H9 (cell line): Measurements from ENCODE around the gene STRIP1. TPM values are rescaled to one million over a fixed set of nuclear protein-coding genes. Genes with fewer than 3 reads are reported as not detected.
A peak's percentile ranks its signal among the peaks of the same experiment; 100 is the strongest.

Source experiments
- DNase-seq: peaks from one replicate; pipeline ENCODE4 v3.0.0-alpha.2; 2017
- H2AFZ ChIP-seq: one replicate; pipeline ENCODE4 v1.6.1; 2013; ENCODE audit warnings: mild to moderate bottlenecking, low read length, control low read depth, moderate library complexity
- H2AK5ac ChIP-seq: 2 replicates; pipeline ENCODE4 v1.6.1; 2013; ENCODE audit warnings: low read length, control low read depth, mixed read lengths; ENCODE audit not compliant: insufficient read length
- H2BK120ac ChIP-seq: one replicate; pipeline ENCODE4 v1.6.1; 2013; ENCODE audit warnings: low read depth, mild to moderate bottlenecking, low read length, control low read depth, inconsistent platforms; ENCODE audit not compliant: poor library complexity, severe bottlenecking
- H2BK12ac ChIP-seq: 2 replicates; pipeline ENCODE4 v1.6.1; 2013; ENCODE audit warnings: low read length, control low read depth, mixed read lengths, low read depth; ENCODE audit not compliant: insufficient read length
- H2BK15ac ChIP-seq: 2 replicates; pipeline ENCODE4 v1.6.1; 2013; ENCODE audit warnings: low read depth, low read length, control low read depth
- H2BK20ac ChIP-seq: one replicate; pipeline ENCODE4 v1.6.1; 2013; ENCODE audit warnings: low read depth, mild to moderate bottlenecking, low read length, control low read depth, inconsistent platforms; ENCODE audit not compliant: poor library complexity, severe bottlenecking
- H2BK5ac ChIP-seq: 2 replicates; pipeline ENCODE4 v1.6.1; 2013; ENCODE audit warnings: low read length, control low read depth, mixed read lengths; ENCODE audit not compliant: insufficient read length
- H3K14ac ChIP-seq: 2 replicates; pipeline ENCODE4 v1.6.1; 2013; ENCODE audit warnings: low read length, control low read depth; ENCODE audit not compliant: insufficient read depth
- H3K18ac ChIP-seq: 2 replicates; pipeline ENCODE4 v1.6.1; 2013; ENCODE audit warnings: low read depth, mild to moderate bottlenecking, mixed read lengths, low read length, control low read depth; ENCODE audit not compliant: insufficient read length
- H3K23ac ChIP-seq: 2 replicates; pipeline ENCODE4 v1.6.1; 2013; ENCODE audit warnings: low read length, control low read depth, mixed read lengths, low read depth; ENCODE audit not compliant: insufficient read length
- H3K23me2 ChIP-seq: 2 replicates; pipeline ENCODE4 v1.6.1; 2013; ENCODE audit warnings: low read depth, mild to moderate bottlenecking, mixed read lengths, low read length, control low read depth; ENCODE audit not compliant: insufficient read length, poor library complexity, severe bottlenecking
- H3K27ac ChIP-seq: 2 replicates; pipeline ENCODE4 v1.5.1; 2013; ENCODE audit warnings: low read length, control low read depth, mixed read lengths, low read depth; ENCODE audit not compliant: insufficient read length
- H3K27me3 ChIP-seq: 2 replicates; pipeline ENCODE4 v1.6.1; 2013; ENCODE audit warnings: low read length, control low read depth, inconsistent platforms; ENCODE audit not compliant: insufficient read depth
- H3K4ac ChIP-seq: 2 replicates; pipeline ENCODE4 v1.6.1; 2013; ENCODE audit warnings: low read depth, mild to moderate bottlenecking, control low read depth, inconsistent platforms, low read length, moderate library complexity
- H3K4me1 ChIP-seq: 2 replicates; pipeline ENCODE4 v1.6.1; 2013; ENCODE audit warnings: low read length, control low read depth, inconsistent platforms; ENCODE audit not compliant: insufficient read depth
- H3K4me2 ChIP-seq: 2 replicates; pipeline ENCODE4 v1.6.1; 2013; ENCODE audit warnings: low read length, control low read depth, mixed read lengths; ENCODE audit not compliant: insufficient read length, insufficient read depth
- H3K56ac ChIP-seq: 2 replicates; pipeline ENCODE4 v1.6.1; 2013; ENCODE audit warnings: low read depth, mild to moderate bottlenecking, mixed read lengths, low read length, control low read depth; ENCODE audit not compliant: insufficient read length
- H3K79me1 ChIP-seq: 2 replicates; pipeline ENCODE4 v1.6.1; 2013; ENCODE audit warnings: low read depth, mild to moderate bottlenecking, moderate library complexity, low read length, control low read depth, inconsistent platforms; ENCODE audit not compliant: insufficient read depth, poor library complexity, severe bottlenecking
- H3K79me2 ChIP-seq: 2 replicates; pipeline ENCODE4 v1.6.1; 2013; ENCODE audit warnings: low read length, control low read depth, inconsistent platforms; ENCODE audit not compliant: insufficient read depth
- H3K9ac ChIP-seq: 2 replicates; pipeline ENCODE4 v1.6.1; 2013; ENCODE audit warnings: low read length, control low read depth, mixed read lengths; ENCODE audit not compliant: insufficient read length; ENCODE audit errors: extremely low read depth
- H3K9me3 ChIP-seq: one replicate; pipeline ENCODE4 v1.6.1; 2013; ENCODE audit warnings: low read depth, low read length, inconsistent platforms; ENCODE audit not compliant: control insufficient read depth
- H3T11ph ChIP-seq: one replicate; pipeline ENCODE4 v1.6.1; 2013; ENCODE audit warnings: mild to moderate bottlenecking, low read length, control low read depth, inconsistent platforms
- H4K20me1 ChIP-seq: one replicate; pipeline ENCODE4 v1.6.1; 2013; ENCODE audit not compliant: control insufficient read depth, insufficient read length, insufficient read depth
- H4K5ac ChIP-seq: 2 replicates; pipeline ENCODE4 v1.6.1; 2013; ENCODE audit warnings: low read depth, mild to moderate bottlenecking, mixed read lengths, low read length, control low read depth; ENCODE audit not compliant: insufficient read length
- H4K8ac ChIP-seq: replicated peaks from 2 replicates; pipeline ENCODE4 v1.6.1; 2013; ENCODE audit warnings: low read length, control low read depth, mixed read lengths, low read depth; ENCODE audit not compliant: insufficient read length
- H4K91ac ChIP-seq: 2 replicates; pipeline ENCODE4 v1.6.1; 2013; ENCODE audit warnings: low read depth, mild to moderate bottlenecking, moderate library complexity, mixed read lengths, low read length, control low read depth; ENCODE audit not compliant: insufficient read length
- H3K27ac Mint-ChIP-seq, 3 experiments: 2 replicates in 2 of 3; 3 replicates in 1 of 3; pipeline ENCODE4 v1.8.0; 2020 to 2021; ENCODE audit warnings: mixed read lengths in 3 of 3, mild to moderate bottlenecking in 1 of 3, moderate library complexity in 1 of 3
- H3K27me3 Mint-ChIP-seq: 2 replicates; pipeline ENCODE4 v1.8.0; 2021; ENCODE audit warnings: low read depth, mild to moderate bottlenecking, moderate library complexity, mixed read lengths
- H3K36me3 Mint-ChIP-seq, 3 experiments: 2 replicates in 2 of 3; 3 replicates in 1 of 3; pipeline ENCODE4 v1.8.0; 2020 to 2021; ENCODE audit warnings: low read depth in 3 of 3, mixed read lengths in 3 of 3; ENCODE audit not compliant: insufficient read depth in 1 of 3
- H3K4me1 Mint-ChIP-seq, 2 experiments: 2 replicates each; pipeline ENCODE4 v1.8.0; 2020; ENCODE audit warnings: mixed read lengths in 2 of 2
- H3K4me3 Mint-ChIP-seq, 2 experiments: 2 replicates in 1 of 2; 3 replicates in 1 of 2; pipeline ENCODE4 v1.8.0; 2020 to 2021; ENCODE audit warnings: mild to moderate bottlenecking in 2 of 2, mixed read lengths in 2 of 2, moderate library complexity in 1 of 2
- H3K9me3 Mint-ChIP-seq, 2 experiments: 2 replicates in 1 of 2; 3 replicates in 1 of 2; pipeline ENCODE4 v1.8.0; 2020; ENCODE audit warnings: mild to moderate bottlenecking in 2 of 2, mixed read lengths in 2 of 2, moderate library complexity in 1 of 2
- CTCF ChIP-seq: fragments of 200-600 bp; sonication (generic); conservative IDR thresholded peaks from 3 replicates; pipeline ENCODE4 v1.8.0; 2021; ENCODE audit warnings: antibody characterized with exemption, mild to moderate bottlenecking
- WGBS: extraction: QIAGEN DNeasy Blood & Tissue Kit; methylation state at CpG from one replicate; pipeline ENCODE4 v1.1.7; 2013; ENCODE audit warnings: missing lambda C conversion rate, low lambda C conversion rate, mixed read lengths; ENCODE audit not compliant: insufficient read length; ENCODE audit errors: extremely low coverage; 5-methylcytosine and 5-hydroxymethylcytosine counted together
- total RNA-seq: library from RNA; stranded (reverse); gene quantifications from 2 replicates; pipeline ENCODE4 v1.2.1, GENCODE V29; 2021

The STRIP1 gene
- total RNA-seq, 1 experiment from 2014 or later, result 43.6 TPM

- peaks cover 23 to 38% of the 10 kb centered on the region in 2 experiments for H3K4me1 Mint-ChIP-seq
- H3K56ac ChIP-seq, result no peak overlapping the region
- TF ChIP-seq CTCF, result peak; percentile 72
Measured at GRCh38 chr1:110087812-110088738, 53.7 kb downstream of the STRIP1 start.

More at GRCh38 chr1:110087812-110088738, 53.7 kb downstream of the STRIP1 start:
- H2AFZ ChIP-seq, result no peak overlapping the region
- H3K14ac ChIP-seq, result no peak overlapping the region
- Mint-ChIP-seq H3K36me3 (no peaks in the 10 kb centered on the region; a peak in 1 of 7 replicates), H3K4me3 (no peak overlapping the region), H3K9me3 (no peaks in the 10 kb centered on the region; a peak in 1 of 5 replicates), H3K27me3 (peaks cover 64% of the 10 kb centered on the region), H3K27ac (no peak overlapping the region)
- DNase-seq, result peak; percentile 52
- H3K79me2 ChIP-seq, result no peaks in the 10 kb centered on the region
- H3K4me1 ChIP-seq, result no peaks in the 10 kb centered on the region
- H3K23ac ChIP-seq, result no peak overlapping the region
- H4K5ac ChIP-seq, result no peak overlapping the region
- no peak overlapping the region for H3K18ac ChIP-seq
- H2BK12ac ChIP-seq, result no peak overlapping the region
- H2BK5ac ChIP-seq, result no peak overlapping the region
- H3K9me3 ChIP-seq, result no peaks in the 10 kb centered on the region
- H2AK5ac ChIP-seq, result no peak overlapping the region
- H2BK120ac ChIP-seq, result no peak overlapping the region
- WGBS, result no CpG with 5 or more reads among the region's 15 CpGs
- peaks cover 10% of the 10 kb centered on the region for H3K23me2 ChIP-seq
- H3K27ac ChIP-seq, result no peak overlapping the region
- no peak overlapping the region for H3K4ac ChIP-seq
- H2BK20ac ChIP-seq, result no peak overlapping the region
- H3K4me2 ChIP-seq, result no peak overlapping the region
- no peak overlapping the region for H2BK15ac ChIP-seq
- peaks cover 40% of the 10 kb centered on the region for H3K27me3 ChIP-seq
- no peak overlapping the region for H3K9ac ChIP-seq
- no peaks in the 10 kb centered on the region for H3K79me1 ChIP-seq
- H4K91ac ChIP-seq, result no peak overlapping the region
- no peaks in the 10 kb centered on the region for H4K20me1 ChIP-seq
- H4K8ac ChIP-seq, result no peak overlapping the region
- H3T11ph ChIP-seq, result no peak overlapping the region
